ENCODE data around the gene TIMM8B.

The TIMM8B gene, protein sequence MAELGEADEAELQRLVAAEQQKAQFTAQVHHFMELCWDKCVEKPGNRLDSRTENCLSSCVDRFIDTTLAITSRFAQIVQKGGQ

DNA sequence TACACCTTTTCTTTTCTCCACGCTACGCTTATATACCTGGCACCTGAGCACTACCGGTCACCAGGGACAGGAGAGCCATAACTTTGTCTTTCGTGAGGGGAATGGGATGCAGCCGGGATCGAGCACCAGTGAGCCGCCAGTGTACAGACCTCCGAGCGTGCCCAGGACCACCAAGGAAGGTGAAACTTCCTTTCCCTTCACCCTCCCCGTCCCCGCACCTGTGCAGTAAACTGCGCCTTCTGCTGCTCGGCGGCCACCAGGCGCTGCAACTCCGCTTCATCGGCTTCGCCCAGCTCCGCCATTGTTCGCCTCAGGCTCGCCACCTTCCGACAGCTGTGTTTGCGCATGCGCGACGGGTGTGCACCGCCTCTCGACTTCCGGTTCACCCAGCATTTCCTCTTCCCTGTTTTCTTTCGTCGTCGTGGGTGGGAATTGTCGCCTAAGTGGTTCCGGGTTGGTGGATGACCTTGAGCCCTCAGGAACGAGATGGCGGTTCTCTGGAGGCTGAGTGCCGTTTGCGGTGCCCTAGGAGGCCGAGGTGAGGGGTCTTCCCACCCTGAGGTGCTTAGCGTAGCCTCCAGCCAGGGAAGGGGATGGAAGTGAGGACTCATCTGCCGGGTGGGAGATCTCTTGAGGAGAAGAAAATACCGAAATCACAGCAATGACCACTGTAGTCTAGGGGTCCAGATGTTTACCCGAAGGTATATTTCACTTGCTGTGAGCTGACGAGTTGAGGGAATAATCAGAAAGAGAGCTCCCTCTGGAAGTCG lies at the start of gene TIMM8B, which contains the start of gene SDHD:
TIMM8B (minus strand) TSS at position 335 of the 770 bp plus-strand sequence; CDS start at position 302, 33 bp downstream.
SDHD (plus strand) TSS at position 452 of the 770 bp plus-strand sequence; CDS start at position 487, 35 bp downstream.
- Histone ChIP-seq H3K36me3 (ENCODE audit: insufficient read depth, low read length) (peaks cover 65% of the 10 kb centered on the region), H3K4me1 (ENCODE audit: insufficient read depth, low read length) (peaks cover 16% of the 10 kb centered on the region)

DNA sequence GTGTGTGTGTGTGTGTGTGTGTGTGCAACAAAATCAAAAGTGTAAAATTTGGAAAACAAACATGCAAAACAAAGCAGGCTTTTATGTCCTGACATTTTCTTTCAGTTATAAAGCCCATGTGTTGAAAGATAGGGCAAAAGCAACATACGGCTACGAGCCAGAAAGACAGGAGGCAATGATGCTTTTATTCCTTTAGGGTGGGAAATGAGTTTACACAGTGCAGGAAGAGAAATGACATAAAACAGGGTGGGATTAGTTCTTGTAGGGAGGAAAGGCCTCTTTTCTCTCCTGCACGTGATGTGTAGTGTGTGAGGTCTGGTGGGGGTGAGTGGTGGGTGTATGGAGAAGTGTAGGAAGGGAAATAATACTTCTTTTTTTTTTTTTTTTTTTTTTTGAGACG lies 47.9 kb upstream of the TIMM8B start:
- Histone ChIP-seq H3K9me3 (ENCODE audit: low read length) (no peaks in the 10 kb centered on the region), H3K4me3 (ENCODE audit: low read length) (no peak overlapping the region), H3K27me3 (ENCODE audit: insufficient read depth, low read length) (no peaks in the 10 kb centered on the region), H3K4me1 (ENCODE audit: insufficient read depth, low read length) (no peaks in the 10 kb centered on the region), H3K36me3 (ENCODE audit: insufficient read depth, low read length) (no peaks in the 10 kb centered on the region), H2AFZ (ENCODE audit: low read depth, low read length) (no peak overlapping the region)

More for the DNA sequence above, at the start of gene TIMM8B, which contains the start of gene SDHD:
- Histone ChIP-seq H3K9me3 (ENCODE audit: low read length) (no peaks in the 10 kb centered on the region), H2AFZ (ENCODE audit: low read depth, low read length) (peak within 1 kb of the TSS; percentile 24), H3K27me3 (ENCODE audit: insufficient read depth, low read length) (no peaks in the 10 kb centered on the region), H3K4me3 (ENCODE audit: low read length) (peak within 1 kb of the TSS; percentile 81)

DNA sequence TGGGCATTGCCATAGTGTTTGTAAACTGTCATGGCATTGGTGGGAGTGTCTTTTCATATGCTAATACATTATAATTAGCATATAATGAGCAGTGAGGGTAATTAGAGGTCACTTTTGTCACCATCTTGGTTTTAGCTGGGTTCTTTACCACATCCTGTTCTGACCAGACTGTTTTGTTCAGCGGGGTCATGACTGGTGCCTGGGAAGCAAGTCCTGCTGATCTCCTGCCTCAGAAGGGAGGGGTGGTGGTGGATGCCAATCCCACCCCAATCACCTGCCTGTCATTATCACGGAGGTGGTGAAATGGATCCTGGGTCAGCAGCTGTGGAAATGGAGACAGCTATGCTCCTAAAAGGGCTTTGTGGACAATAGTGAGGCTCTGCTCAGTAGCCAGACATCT lies 46.2 kb upstream of the TIMM8B start:
- Histone ChIP-seq H3K4me1 (ENCODE audit: insufficient read depth, low read length) (no peaks in the 10 kb centered on the region), H3K27me3 (ENCODE audit: insufficient read depth, low read length) (no peaks in the 10 kb centered on the region), H3K9me3 (ENCODE audit: low read length) (no peaks in the 10 kb centered on the region), H2AFZ (ENCODE audit: low read depth, low read length) (no peak overlapping the region), H3K4me3 (ENCODE audit: low read length) (no peak overlapping the region), H3K36me3 (ENCODE audit: insufficient read depth, low read length) (no peaks in the 10 kb centered on the region)

DNA sequence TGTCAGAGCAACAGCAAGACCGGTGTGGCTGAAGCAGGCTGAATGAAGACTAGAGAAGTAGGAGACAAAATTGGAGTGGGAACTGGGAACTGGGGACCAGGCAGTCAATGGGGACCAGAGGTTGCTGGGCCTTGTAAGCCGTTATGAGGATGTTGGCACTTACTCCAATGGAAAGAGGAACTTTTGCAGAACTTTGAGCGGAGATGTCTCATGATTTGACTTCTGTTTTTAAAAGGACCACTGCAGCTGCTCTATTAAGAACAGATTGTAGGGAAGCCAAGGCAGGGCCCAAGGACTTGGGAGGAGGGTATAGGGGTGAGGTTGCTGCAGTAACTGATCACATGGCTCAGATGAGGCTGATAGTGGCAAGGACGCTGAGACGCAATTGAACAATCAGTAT lies 43.1 kb upstream of the TIMM8B start:
- Histone ChIP-seq H3K27me3 (ENCODE audit: insufficient read depth, low read length) (no peaks in the 10 kb centered on the region), H3K36me3 (ENCODE audit: insufficient read depth, low read length) (no peaks in the 10 kb centered on the region), H3K4me1 (ENCODE audit: insufficient read depth, low read length) (no peaks in the 10 kb centered on the region), H3K9me3 (ENCODE audit: low read length) (no peaks in the 10 kb centered on the region), H3K4me3 (ENCODE audit: low read length) (no peak overlapping the region), H2AFZ (ENCODE audit: low read depth, low read length) (no peak overlapping the region)

DNA sequence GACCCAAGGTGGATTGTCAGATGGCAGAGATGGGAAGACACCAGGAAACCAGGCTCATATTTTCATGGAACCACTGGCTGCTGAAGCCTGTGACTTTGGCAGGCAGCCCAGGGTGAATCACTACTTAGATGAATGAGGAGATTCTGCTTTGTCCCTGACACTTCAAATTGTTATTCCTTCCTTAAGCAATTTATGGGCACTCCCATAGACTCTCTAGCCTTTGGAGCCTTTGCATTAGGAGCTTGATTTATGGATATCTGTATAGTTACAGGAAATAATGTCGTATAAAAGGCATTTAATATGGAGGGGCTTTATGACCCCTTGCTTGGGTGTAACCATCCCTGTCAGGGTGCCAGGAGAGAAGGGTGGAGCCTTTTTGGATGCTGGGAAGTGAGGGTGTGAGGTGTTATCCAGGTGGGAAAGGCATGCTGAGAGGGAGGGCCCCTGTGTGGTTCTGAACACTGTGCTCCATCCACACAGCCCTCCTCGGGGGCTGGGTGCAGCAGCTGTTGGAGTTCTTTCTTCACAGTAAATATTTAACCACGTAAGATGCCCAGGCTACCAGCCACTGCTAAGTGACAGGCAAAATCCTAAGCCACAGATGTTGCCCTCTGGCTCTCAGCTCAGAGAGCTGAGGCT lies 42.0 kb upstream of the TIMM8B start:
- Histone ChIP-seq H3K27me3 (ENCODE audit: insufficient read depth, low read length) (no peaks in the 10 kb centered on the region), H3K4me3 (ENCODE audit: low read length) (no peak overlapping the region), H3K4me1 (ENCODE audit: insufficient read depth, low read length) (no peaks in the 10 kb centered on the region), H3K9me3 (ENCODE audit: low read length) (no peaks in the 10 kb centered on the region), H2AFZ (ENCODE audit: low read depth, low read length) (no peak overlapping the region), H3K36me3 (ENCODE audit: insufficient read depth, low read length) (no peaks in the 10 kb centered on the region)

DNA sequence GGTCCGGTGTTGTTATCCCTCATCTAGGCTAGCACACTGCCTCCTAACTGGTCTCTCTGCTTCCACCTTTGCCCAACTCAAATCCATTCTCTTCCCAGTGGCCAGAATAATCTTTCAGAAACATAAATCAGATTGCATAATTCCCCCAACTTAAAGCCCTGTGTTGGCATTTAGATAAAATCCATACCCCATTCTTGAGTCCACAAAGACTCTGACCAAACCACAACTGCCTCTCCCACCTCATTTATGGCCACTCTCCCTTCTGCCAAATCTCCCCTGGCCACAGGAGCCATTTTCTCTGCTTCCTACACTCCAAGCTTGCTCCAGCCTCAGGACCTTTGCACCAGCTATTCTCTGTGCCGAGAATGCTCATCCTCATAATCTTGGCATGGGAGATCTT lies 40.5 kb upstream of the TIMM8B start:
- Histone ChIP-seq H3K36me3 (ENCODE audit: insufficient read depth, low read length) (no peaks in the 10 kb centered on the region), H3K4me3 (ENCODE audit: low read length) (no peak overlapping the region), H2AFZ (ENCODE audit: low read depth, low read length) (no peak overlapping the region), H3K4me1 (ENCODE audit: insufficient read depth, low read length) (no peaks in the 10 kb centered on the region), H3K9me3 (ENCODE audit: low read length) (no peaks in the 10 kb centered on the region), H3K27me3 (ENCODE audit: insufficient read depth, low read length) (no peaks in the 10 kb centered on the region)

DNA sequence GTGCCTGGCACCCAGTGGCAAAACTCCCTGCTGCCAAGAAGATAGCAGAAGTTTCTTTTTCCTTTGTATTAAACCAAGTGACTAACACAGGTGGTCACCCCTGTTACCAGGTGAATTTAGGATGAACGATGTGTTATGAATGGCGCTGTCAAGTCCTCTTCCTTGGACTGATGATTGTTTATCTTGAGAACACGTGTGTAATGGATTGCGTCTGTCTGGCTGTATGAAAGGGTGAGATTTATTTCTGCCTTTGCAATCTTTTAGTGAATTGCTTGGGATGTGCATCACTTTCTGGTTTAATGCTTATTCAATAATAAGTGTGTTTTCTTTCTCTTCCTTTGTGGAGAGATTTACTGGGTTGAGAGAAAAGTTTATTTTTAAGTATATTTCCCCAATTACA lies 36.6 kb upstream of the TIMM8B start:
- Histone ChIP-seq H3K4me3 (ENCODE audit: low read length) (no peak overlapping the region), H3K36me3 (ENCODE audit: insufficient read depth, low read length) (no peaks in the 10 kb centered on the region), H3K27me3 (ENCODE audit: insufficient read depth, low read length) (no peaks in the 10 kb centered on the region), H2AFZ (ENCODE audit: low read depth, low read length) (no peak overlapping the region), H3K9me3 (ENCODE audit: low read length) (no peaks in the 10 kb centered on the region), H3K4me1 (ENCODE audit: insufficient read depth, low read length) (no peaks in the 10 kb centered on the region)

DNA sequence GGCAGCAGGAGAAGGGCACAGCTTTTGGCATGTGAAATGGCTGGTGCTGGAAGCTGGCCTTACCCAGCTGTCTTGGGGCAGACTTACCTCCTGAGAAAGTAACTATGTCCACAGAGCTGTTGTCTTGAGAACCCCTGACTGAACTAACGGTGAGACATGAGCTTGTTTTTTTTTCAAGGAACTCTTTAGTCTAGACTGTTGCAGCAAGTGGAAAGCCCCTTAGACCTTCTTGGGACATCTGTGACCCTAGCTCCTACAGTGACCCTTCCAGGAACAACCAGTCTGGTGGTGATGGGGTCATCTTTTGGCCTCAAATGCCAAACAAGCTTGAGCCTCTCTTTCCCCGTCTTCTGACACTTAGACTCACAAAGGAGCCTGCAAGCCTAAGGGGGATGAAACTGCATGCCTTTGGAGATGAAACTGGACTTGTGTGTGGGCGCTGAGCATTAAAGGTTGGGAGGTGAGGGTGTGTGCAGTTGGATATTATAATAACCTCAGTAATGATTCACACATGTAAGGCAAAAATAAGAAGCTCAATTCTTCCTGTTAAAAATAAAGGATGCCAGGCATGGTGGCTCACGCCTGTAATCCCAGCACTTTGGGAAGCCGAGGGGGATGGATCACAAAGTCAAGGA lies 35.5 kb upstream of the TIMM8B start:
- Histone ChIP-seq H3K27me3 (ENCODE audit: insufficient read depth, low read length) (no peaks in the 10 kb centered on the region), H3K36me3 (ENCODE audit: insufficient read depth, low read length) (no peaks in the 10 kb centered on the region), H3K4me1 (ENCODE audit: insufficient read depth, low read length) (no peaks in the 10 kb centered on the region), H3K4me3 (ENCODE audit: low read length) (no peak overlapping the region), H2AFZ (ENCODE audit: low read depth, low read length) (no peak overlapping the region), H3K9me3 (ENCODE audit: low read length) (no peaks in the 10 kb centered on the region)

DNA sequence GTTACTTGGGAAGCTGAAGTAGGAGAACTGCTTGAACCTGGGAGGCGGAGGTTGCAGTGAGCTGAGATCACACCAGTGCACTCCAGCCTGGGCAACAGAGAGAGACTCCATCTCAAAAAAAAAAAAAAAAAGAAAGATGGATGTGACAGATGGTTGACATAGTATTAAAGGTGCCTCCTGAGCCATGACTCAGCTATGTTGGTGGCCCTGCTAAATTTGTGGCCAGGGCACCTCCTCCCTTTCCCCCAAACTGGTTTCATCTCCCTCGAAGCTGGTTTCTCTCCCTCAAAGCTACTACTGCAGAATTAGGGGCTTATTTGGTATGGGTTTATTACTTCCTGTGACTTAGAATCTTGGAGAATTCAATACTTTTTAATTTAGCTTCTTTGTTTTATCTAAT lies 31.6 kb upstream of the TIMM8B start:
- Histone ChIP-seq H3K36me3 (ENCODE audit: insufficient read depth, low read length) (no peaks in the 10 kb centered on the region), H3K27me3 (ENCODE audit: insufficient read depth, low read length) (no peaks in the 10 kb centered on the region), H3K4me3 (ENCODE audit: low read length) (no peak overlapping the region), H2AFZ (ENCODE audit: low read depth, low read length) (no peak overlapping the region), H3K9me3 (ENCODE audit: low read length) (no peaks in the 10 kb centered on the region), H3K4me1 (ENCODE audit: insufficient read depth, low read length) (no peaks in the 10 kb centered on the region)

DNA sequence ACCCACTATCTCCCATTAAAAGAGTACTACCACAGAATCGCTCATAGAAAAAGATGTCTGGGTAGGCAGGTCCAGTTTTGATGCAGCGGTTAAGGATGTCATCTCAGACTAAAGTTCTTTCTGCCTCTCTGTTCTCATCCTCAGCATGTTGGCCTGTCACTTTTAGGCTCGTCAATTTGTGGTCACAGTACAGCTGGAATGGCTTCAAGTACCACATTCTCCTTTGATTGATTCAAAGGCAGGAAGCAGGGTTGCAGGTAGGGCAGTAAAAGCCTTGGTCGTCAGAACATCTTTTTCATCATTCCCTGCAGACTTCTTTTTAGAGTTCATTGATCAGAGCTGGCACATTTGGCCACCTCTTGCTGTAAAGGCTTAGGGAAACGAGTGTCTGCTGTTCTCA lies 28.8 kb upstream of the TIMM8B start:
- Histone ChIP-seq H2AFZ (ENCODE audit: low read depth, low read length) (no peak overlapping the region), H3K27me3 (ENCODE audit: insufficient read depth, low read length) (no peaks in the 10 kb centered on the region), H3K4me3 (ENCODE audit: low read length) (no peak overlapping the region), H3K36me3 (ENCODE audit: insufficient read depth, low read length) (no peaks in the 10 kb centered on the region), H3K9me3 (ENCODE audit: low read length) (no peaks in the 10 kb centered on the region), H3K4me1 (ENCODE audit: insufficient read depth, low read length) (no peaks in the 10 kb centered on the region)

DNA sequence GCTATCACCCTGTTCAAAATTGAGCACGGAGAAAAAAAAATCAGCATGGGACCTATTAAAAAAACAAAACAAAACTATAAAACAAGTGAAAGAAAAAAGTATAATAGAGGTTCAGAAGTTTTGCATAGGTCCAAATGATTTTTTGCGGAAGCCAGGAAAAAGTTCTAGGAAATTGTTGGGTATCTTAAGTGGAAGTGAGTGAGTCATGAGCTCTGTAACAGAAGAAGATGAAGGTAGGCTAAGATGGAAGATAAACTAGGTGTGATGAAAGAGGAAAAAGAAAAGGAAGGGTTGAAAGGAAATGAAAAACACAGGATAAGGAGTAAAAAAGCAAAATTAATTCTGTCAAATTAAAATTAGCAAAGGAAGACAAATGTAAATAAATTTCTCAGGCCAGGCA lies 27.9 kb upstream of the TIMM8B start:
- Histone ChIP-seq H3K9me3 (ENCODE audit: low read length) (no peaks in the 10 kb centered on the region), H3K4me1 (ENCODE audit: insufficient read depth, low read length) (no peaks in the 10 kb centered on the region)

DNA sequence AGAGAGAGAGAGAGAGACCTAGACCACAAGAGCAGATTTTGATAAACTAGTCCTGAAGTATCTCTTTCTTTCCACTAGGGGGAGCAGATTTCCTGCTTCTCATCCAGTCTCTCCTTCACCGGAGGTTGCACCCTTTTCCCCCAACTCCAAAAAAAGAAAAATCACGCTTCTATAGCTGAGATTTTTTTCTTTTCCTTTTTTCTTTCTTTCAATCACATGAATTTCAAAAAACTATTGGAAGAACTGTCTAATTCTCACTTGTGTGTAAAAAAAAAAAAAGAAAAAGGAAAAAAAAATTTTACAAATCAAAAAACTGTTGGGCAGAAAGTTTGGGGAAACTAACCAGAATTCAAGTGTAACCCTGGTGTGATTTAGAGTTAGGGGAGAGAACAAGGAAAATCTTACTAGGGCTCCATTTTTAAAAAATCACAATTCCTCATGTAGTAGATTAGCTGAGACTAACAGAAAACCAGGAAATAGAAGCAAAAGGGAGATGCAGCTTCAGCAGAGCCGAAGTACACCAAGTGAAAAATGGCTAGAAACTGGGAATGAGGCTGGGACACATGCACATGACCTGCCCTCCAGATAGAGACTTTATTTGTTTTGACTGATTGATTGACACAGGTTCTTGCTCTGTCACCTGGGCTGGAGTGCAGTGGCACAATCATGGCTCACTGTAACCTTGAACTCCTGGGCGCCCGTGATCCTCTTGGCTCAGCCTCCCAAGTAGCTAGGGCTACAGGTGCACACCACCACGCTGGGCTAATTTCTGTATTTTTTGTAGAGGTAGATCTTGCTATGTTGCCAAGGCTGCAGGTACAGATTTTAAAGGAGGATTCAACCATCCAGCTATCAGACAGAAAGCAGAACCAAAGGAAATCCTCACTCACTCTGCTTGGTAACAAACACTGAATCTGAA lies 27.2 kb upstream of the TIMM8B start:
- H3K4me3 ChIP-seq (ENCODE audit: low read length), result no peak overlapping the region

More for the DNA sequence above, 27.9 kb upstream of the TIMM8B start:
- H3K36me3 ChIP-seq (ENCODE audit: insufficient read depth, low read length), result no peaks in the 10 kb centered on the region
- H2AFZ ChIP-seq (ENCODE audit: low read depth, low read length), result no peak overlapping the region
- H3K27me3 ChIP-seq (ENCODE audit: insufficient read depth, low read length), result no peaks in the 10 kb centered on the region
- no peak overlapping the region for H3K4me3 ChIP-seq (ENCODE audit: low read length)

More for the DNA sequence above, 27.2 kb upstream of the TIMM8B start:
- Histone ChIP-seq H3K4me1 (ENCODE audit: insufficient read depth, low read length) (no peaks in the 10 kb centered on the region), H3K27me3 (ENCODE audit: insufficient read depth, low read length) (no peaks in the 10 kb centered on the region), H3K9me3 (ENCODE audit: low read length) (no peaks in the 10 kb centered on the region), H2AFZ (ENCODE audit: low read depth, low read length) (no peak overlapping the region), H3K36me3 (ENCODE audit: insufficient read depth, low read length) (no peaks in the 10 kb centered on the region)

All from neuron (in vitro differentiated cells).